ENCODE data around the gene HOXD13.
A peak's percentile ranks its signal among the peaks of the same experiment; 100 is the strongest.

HOXD13 gene

GRCh38 chr2:176095421-176095820, 2.9 kb downstream of the HOXD13 start:
- DNase-seq: no peak

GRCh38 chr2:176096243-176096985, 3.9 kb downstream of the HOXD13 start:
- DNase-seq: no peak

- DNase-seq: peak in 3 of 4 experiments; percentile 11 to 24 (median 22)
Measured at GRCh38 chr2:176096986-176097819, 4.7 kb downstream of the HOXD13 start.

GRCh38 chr2:176097820-176098365, 5.4 kb downstream of the HOXD13 start:
- no peak for DNase-seq

GRCh38 chr2:176098366-176099158, 6.0 kb downstream of the HOXD13 start:
- no peak for DNase-seq

- no peak for DNase-seq
Measured at GRCh38 chr2:176099159-176099727, 6.7 kb downstream of the HOXD13 start.

- no peak for DNase-seq
Measured at GRCh38 chr2:176099728-176100546, 7.4 kb downstream of the HOXD13 start, which contains the start of gene HOXD12. Gene HOXD12, plus strand, starts transcription at chr2:176099795. Its CDS starts 7 bp downstream, at chr2:176099802.

- DNase-seq: no peak
Measured at GRCh38 chr2:176100547-176101140, 8.1 kb downstream of the HOXD13 start.

- DNase-seq: no peak
Measured at GRCh38 chr2:176101216-176101830, 8.8 kb downstream of the HOXD13 start.

- DNase-seq: no peak
Measured at GRCh38 chr2:176101842-176102241, 9.3 kb downstream of the HOXD13 start.

- no peak for DNase-seq
Measured at GRCh38 chr2:176102309-176102866, 9.9 kb downstream of the HOXD13 start.

GRCh38 chr2:176103194-176103593, 10.7 kb downstream of the HOXD13 start:
- no peak for DNase-seq

- DNase-seq: no peak
Measured at GRCh38 chr2:176103742-176104315, 11.3 kb downstream of the HOXD13 start.

GRCh38 chr2:176104316-176105077, 12.0 kb downstream of the HOXD13 start:
- no peak for DNase-seq

GRCh38 chr2:176105078-176105729, 12.7 kb downstream of the HOXD13 start:
- DNase-seq: no peak

- DNase-seq: no peak
Measured at GRCh38 chr2:176105730-176106580, 13.4 kb downstream of the HOXD13 start.

All from activated CD4-positive, CD25-positive, alpha-beta regulatory T cell (primary cell).